ENCODE results near the gene PNPLA7. TPM values are rescaled to one million over a fixed set of nuclear protein-coding genes. Genes with fewer than 3 reads are reported as not detected.

The PNPLA7 gene
- total RNA-seq, 3 donors from 2014 or later (not counting 1 experiment from before 2014, with no cell fraction given) = 4.3 to 6.4 (median 4.9) TPM

- H3K27ac Mint-ChIP-seq = no peak overlapping the region
- Histone ChIP-seq H3K9me3 (ENCODE audit: control insufficient read depth, insufficient read depth, low read length) (no peaks in the 10 kb centered on the region), H3K27me3 (ENCODE audit: control insufficient read depth, insufficient read depth, low read length) (no peaks in the 10 kb centered on the region), H3K4me3 (ENCODE audit: low read length) (no peak overlapping the region), H3K27ac (ENCODE audit: low read length) (no peak overlapping the region), H3K36me3 (ENCODE audit: control insufficient read depth, insufficient read depth, low read length) (no peaks in the 10 kb centered on the region), H3K4me1 (ENCODE audit: control insufficient read depth, insufficient read depth, low read length) (peaks cover 28% of the 10 kb centered on the region)
- no peaks in the 10 kb centered on the region for H3K4me1 Mint-ChIP-seq
- ATAC-seq (no peak), DNase-seq (no peak)
- H3K36me3 Mint-ChIP-seq = no peaks in the 10 kb centered on the region
- 74% methylated on average over 34 of the region's 34 CpGs for WGBS (ENCODE audit: insufficient coverage)
- TF ChIP-seq CTCF (IDR thresholded peaks at IDR 0.05) = no peak
- intact Hi-C loops (cut with micrococcal nuclease) = no loop called here
- no peaks in the 10 kb centered on the region for H3K9me3 Mint-ChIP-seq
- H3K27me3 Mint-ChIP-seq (ENCODE audit: low read depth in 2 of 2) = no peaks in the 10 kb centered on the region
- H3K4me3 Mint-ChIP-seq = no peak overlapping the region
Observed at GRCh38 chr9:137429974-137430722, 120.1 kb downstream of the PNPLA7 start.

- no peaks in the 10 kb centered on the region for H3K27me3 Mint-ChIP-seq (ENCODE audit: low read depth in 2 of 2)
- H3K4me3 Mint-ChIP-seq = no peak overlapping the region
- Histone ChIP-seq H3K9me3 (ENCODE audit: control insufficient read depth, insufficient read depth, low read length) (no peaks in the 10 kb centered on the region), H3K4me3 (ENCODE audit: low read length) (no peak overlapping the region), H3K27me3 (ENCODE audit: control insufficient read depth, insufficient read depth, low read length) (no peaks in the 10 kb centered on the region), H3K4me1 (ENCODE audit: control insufficient read depth, insufficient read depth, low read length) (peaks cover 22% of the 10 kb centered on the region), H3K36me3 (ENCODE audit: control insufficient read depth, insufficient read depth, low read length) (no peaks in the 10 kb centered on the region), H3K27ac (ENCODE audit: low read length) (no peak overlapping the region)
- no peaks in the 10 kb centered on the region for H3K36me3 Mint-ChIP-seq
- intact Hi-C loops (cut with micrococcal nuclease) = no loop called here
- TF ChIP-seq CTCF (IDR thresholded peaks at IDR 0.05) = no peak
- 79% methylated on average over 13 of the region's 14 CpGs for WGBS (ENCODE audit: insufficient coverage)
- H3K9me3 Mint-ChIP-seq = no peaks in the 10 kb centered on the region
- DNase-seq = no peak
- peaks cover 0 to 4% of the 10 kb centered on the region in 2 donors for H3K4me1 Mint-ChIP-seq
- H3K27ac Mint-ChIP-seq = no peak overlapping the region
- ATAC-seq = no peak
Observed at GRCh38 chr9:137429546-137429890, 120.7 kb downstream of the PNPLA7 start.

DNA sequence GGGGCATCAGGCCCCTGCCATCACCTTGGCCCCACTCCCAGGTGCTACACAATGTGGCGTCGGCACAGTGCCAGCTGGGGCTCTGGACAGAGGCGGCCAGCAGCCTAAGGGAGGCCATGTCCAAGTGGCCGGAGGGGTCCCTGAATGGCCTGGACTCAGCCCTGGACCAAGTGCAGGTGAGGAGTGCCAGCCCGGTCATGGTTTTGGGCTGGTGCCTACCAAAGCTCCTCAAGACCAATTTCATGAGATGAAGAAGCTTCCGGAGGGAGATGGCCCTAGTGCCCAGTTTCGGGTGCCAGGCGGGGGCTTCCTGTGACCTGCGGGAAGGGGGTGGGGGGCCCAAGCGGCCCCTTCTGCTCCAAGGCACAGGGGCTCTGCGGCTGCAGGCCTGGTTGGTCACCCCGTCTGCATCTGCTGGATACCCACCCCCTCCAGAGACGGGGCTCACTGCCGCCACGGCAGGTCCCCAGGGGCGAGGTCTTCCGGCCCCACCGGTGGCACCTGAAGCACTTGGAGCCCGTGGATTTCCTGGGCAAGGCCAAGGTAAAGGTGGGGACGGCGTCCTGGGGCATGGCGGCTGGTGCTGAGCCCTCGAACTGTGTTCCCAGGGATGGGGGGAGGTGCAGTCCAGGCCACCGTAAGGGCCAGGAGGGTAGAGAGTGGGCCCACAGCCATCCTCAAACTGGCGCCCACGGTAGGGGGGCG lies 121.2 kb downstream of the PNPLA7 start:
- Histone ChIP-seq H3K27me3 (ENCODE audit: control insufficient read depth, insufficient read depth, low read length) (no peaks in the 10 kb centered on the region), H3K4me1 (ENCODE audit: control insufficient read depth, insufficient read depth, low read length) (peaks cover 21% of the 10 kb centered on the region), H3K36me3 (ENCODE audit: control insufficient read depth, insufficient read depth, low read length) (no peaks in the 10 kb centered on the region), H3K9me3 (ENCODE audit: control insufficient read depth, insufficient read depth, low read length) (no peaks in the 10 kb centered on the region), H3K27ac (ENCODE audit: low read length) (no peak overlapping the region), H3K4me3 (ENCODE audit: low read length) (no peak overlapping the region)
- ATAC-seq = no peak
- Mint-ChIP-seq H3K9me3 (no peaks in the 10 kb centered on the region), H3K27ac (no peak overlapping the region), H3K4me3 (no peak overlapping the region), H3K27me3 (ENCODE audit: low read depth in 2 of 2) (no peaks in the 10 kb centered on the region), H3K4me1 (peaks cover 0 to 5% of the 10 kb centered on the region in 2 donors), H3K36me3 (no peaks in the 10 kb centered on the region)
- 74% methylated on average over 27 of the region's 27 CpGs for WGBS (ENCODE audit: insufficient coverage)
- TF ChIP-seq CTCF (IDR thresholded peaks at IDR 0.05) = no peak
- no peak for DNase-seq
- intact Hi-C loops (cut with micrococcal nuclease) = no loop called here
